ENCODE measurements around the gene KCNQ1. TPM values are rescaled to one million over a fixed set of nuclear protein-coding genes. Genes with fewer than 3 reads are reported as not detected.

KCNQ1 gene
- total and polyA plus RNA-seq, 2 donors (not counting 3 experiments of a cell fraction or from before 2014, with no cell fraction given): 0.07 to 0.09 TPM

DNA sequence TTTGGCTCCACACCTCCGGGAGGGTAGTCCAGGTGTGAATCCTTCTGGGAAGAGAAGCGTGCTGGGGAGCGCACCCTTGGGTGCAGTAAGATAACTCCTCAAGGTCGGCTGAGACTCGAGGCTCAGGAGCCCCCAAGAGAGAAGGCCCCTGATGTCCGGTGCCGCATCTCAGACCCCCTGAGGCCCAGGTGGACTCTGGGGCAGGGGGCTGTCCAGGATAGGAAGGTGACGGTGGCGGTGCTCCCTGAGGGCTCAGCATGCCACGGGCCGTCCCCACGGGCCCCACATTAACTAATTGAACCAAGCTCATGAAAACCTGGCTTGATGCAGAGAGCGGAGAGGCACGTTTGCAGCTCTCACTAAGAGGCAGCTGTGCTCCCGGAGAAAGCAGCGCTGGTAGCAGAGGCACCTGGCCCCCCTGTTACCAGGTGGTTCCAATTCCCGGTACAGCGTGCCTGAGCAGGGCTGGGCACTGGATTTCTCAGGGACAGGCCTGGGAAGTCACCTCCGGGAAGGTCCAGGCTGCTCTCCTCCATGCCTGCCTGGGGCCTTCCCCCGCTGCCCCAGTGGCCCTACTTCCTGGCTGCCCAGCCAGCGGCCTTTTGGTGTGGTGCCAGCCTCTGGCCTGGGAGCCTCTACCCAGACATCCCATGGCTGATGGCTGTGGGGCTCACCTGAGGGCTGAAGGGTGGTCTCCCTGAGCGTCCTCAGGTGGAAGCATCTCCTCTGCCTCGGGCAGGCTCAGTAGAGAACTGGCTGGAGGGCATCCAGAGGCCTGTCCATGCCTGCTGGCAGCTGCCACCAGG lies 1.1 kb downstream of the KCNQ1 start:
- no peaks in the 10 kb centered on the region for H3K79me2 ChIP-seq (ENCODE audit: control insufficient read depth, insufficient read depth, low read length)
- no peaks in the 10 kb centered on the region for H3K4me1 ChIP-seq (ENCODE audit: control insufficient read depth, extremely low read depth, insufficient read depth, low read length)
- no peaks in the 10 kb centered on the region for H4K20me1 ChIP-seq (replicated peaks; ENCODE audit: control insufficient read depth, extremely low read depth, insufficient read depth, low read length)
- no peak for FAIRE-seq
- BruUV-seq (replicated peaks): no TSS peak
- ChIA-PET CTCF (interaction anchor here (1.6 kb wide), 1 partner anchor 86 kb away, joined by 7 read pairs; no protein-coding TSS in a partner anchor), POLR2A (no interaction called here)
- no peak overlapping the region for H3K9ac ChIP-seq (replicated peaks; ENCODE audit: extremely low read depth, insufficient read depth, low read length)
- no peak overlapping the region for H3K4me3 ChIP-seq (replicated peaks in 1 of 3; ENCODE audit: insufficient read depth in 1 of 3, low read depth in 1 of 3, low read length in 3 of 3)
- no peak overlapping the region for H3K4me2 ChIP-seq (ENCODE audit: insufficient read depth, low read length)
- no peak overlapping the region for H3K27ac ChIP-seq (ENCODE audit: insufficient read depth, low read depth, low read length)
- intact Hi-C loops (cut with micrococcal nuclease): no loop called here
- no peak overlapping the region for H2AFZ ChIP-seq (ENCODE audit: low read depth, low read length)
- H3K27me3 ChIP-seq (ENCODE audit: control insufficient read depth in 2 of 2, insufficient read depth in 2 of 2, low read length in 2 of 2): peaks cover 9 to 11% of the 10 kb centered on the region in 2 experiments
- TF ChIP-seq, protein P1, sequence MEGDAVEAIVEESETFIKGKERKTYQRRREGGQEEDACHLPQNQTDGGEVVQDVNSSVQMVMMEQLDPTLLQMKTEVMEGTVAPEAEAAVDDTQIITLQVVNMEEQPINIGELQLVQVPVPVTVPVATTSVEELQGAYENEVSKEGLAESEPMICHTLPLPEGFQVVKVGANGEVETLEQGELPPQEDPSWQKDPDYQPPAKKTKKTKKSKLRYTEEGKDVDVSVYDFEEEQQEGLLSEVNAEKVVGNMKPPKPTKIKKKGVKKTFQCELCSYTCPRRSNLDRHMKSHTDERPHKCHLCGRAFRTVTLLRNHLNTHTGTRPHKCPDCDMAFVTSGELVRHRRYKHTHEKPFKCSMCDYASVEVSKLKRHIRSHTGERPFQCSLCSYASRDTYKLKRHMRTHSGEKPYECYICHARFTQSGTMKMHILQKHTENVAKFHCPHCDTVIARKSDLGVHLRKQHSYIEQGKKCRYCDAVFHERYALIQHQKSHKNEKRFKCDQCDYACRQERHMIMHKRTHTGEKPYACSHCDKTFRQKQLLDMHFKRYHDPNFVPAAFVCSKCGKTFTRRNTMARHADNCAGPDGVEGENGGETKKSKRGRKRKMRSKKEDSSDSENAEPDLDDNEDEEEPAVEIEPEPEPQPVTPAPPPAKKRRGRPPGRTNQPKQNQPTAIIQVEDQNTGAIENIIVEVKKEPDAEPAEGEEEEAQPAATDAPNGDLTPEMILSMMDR (IDR thresholded peaks at IDR 0.05; ENCODE audit: extremely low read depth in 1 of 2, insufficient read depth in 1 of 2, low read depth in 1 of 2, low read length in 2 of 2): no peak
- DNase-seq (ENCODE audit: low read depth, low spot score): no peak
- dilution Hi-C loops (cut with MboI; ENCODE audit: extremely low pct_ligation_motif_present, low sequenced_read_pairs): no loop called here
- H3K9me3 ChIP-seq (replicated peaks; ENCODE audit: control insufficient read depth, insufficient read depth, low read length): no peaks in the 10 kb centered on the region
- H3K36me3 ChIP-seq (ENCODE audit: control insufficient read depth in 2 of 2, extremely low read depth in 1 of 2, insufficient read depth in 2 of 2, low read length in 2 of 2): no peaks in the 10 kb centered on the region
- no peaks in the 10 kb centered on the region for H3K9me1 ChIP-seq (replicated peaks; ENCODE audit: control insufficient read depth, extremely low read depth, insufficient read depth, low read length)

DNA sequence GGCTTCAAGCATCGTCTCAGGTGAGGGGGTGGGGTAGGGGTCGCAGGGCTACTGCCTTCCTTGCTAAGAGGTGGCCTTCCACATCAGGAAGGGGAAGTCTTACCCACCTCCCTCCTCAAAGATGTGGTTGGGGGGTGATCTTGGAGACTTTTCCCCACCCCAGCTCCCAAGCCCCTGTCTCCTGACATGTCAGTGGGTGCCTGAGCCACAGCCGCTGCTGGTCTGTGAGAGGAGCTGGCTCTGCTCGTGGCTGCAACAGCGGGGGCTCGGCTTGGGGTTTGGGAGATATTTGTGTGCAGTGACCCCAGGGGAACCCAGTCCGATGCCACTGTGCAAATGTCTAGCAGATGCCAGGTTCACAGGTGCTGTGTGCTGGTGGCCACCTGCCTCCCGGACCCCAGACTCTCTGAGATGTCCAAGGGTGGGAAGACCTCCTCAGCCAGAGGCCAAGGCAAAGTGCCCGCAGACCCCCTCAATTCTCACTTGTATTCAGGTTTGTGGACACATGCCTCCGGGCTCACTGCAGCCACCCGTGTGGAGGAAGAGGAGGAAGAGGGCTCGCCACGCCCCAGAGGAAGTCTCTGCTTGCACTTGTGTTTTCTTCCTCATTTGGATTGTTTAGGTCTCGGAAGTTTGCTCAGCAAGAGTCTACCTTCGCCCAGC lies 1.9 kb downstream of the KCNQ1 start:
- no peaks in the 10 kb centered on the region for H3K36me3 ChIP-seq (ENCODE audit: control insufficient read depth in 2 of 2, extremely low read depth in 1 of 2, insufficient read depth in 2 of 2, low read length in 2 of 2)
- H3K79me2 ChIP-seq (ENCODE audit: control insufficient read depth, insufficient read depth, low read length): no peaks in the 10 kb centered on the region
- H3K4me1 ChIP-seq (ENCODE audit: control insufficient read depth, extremely low read depth, insufficient read depth, low read length): no peaks in the 10 kb centered on the region
- no peaks in the 10 kb centered on the region for H4K20me1 ChIP-seq (replicated peaks; ENCODE audit: control insufficient read depth, extremely low read depth, insufficient read depth, low read length)
- DNase-seq (ENCODE audit: low read depth, low spot score) (no peak), FAIRE-seq (no peak)
- no peak overlapping the region for H3K4me2 ChIP-seq (ENCODE audit: insufficient read depth, low read length)
- CTCF ChIA-PET: interaction anchor here (1.0 kb wide), 1 partner anchor 27 kb away, joined by 3 read pairs; no protein-coding TSS in a partner anchor
- H3K27me3 ChIP-seq (ENCODE audit: control insufficient read depth in 2 of 2, insufficient read depth in 2 of 2, low read length in 2 of 2): peaks cover 9 to 11% of the 10 kb centered on the region in 2 experiments
- no peaks in the 10 kb centered on the region for H3K9me1 ChIP-seq (replicated peaks; ENCODE audit: control insufficient read depth, extremely low read depth, insufficient read depth, low read length)
- no TSS peak for BruUV-seq (replicated peaks)
- intact Hi-C loops (cut with micrococcal nuclease) (no loop called here), dilution Hi-C loops (cut with MboI; ENCODE audit: extremely low pct_ligation_motif_present, low sequenced_read_pairs) (no loop called here)
- H2AFZ ChIP-seq (ENCODE audit: low read depth, low read length): no peak overlapping the region
- H3K9ac ChIP-seq (replicated peaks; ENCODE audit: extremely low read depth, insufficient read depth, low read length): no peak overlapping the region
- POLR2A ChIA-PET: no interaction called here
- H3K9me3 ChIP-seq (replicated peaks; ENCODE audit: control insufficient read depth, insufficient read depth, low read length): no peaks in the 10 kb centered on the region
- TF ChIP-seq FOS (IDR thresholded peaks at IDR 0.05; ENCODE audit: borderline replicate concordance, insufficient read depth, low read length) (no peak), GATA2 (IDR thresholded peaks at IDR 0.05; ENCODE audit: insufficient read depth, insufficient read length, low read depth, low read length) (no peak), MAX (IDR thresholded peaks at IDR 0.05; ENCODE audit: insufficient read depth, insufficient read length) (no peak), MYC (IDR thresholded peaks at IDR 0.05; ENCODE audit: low read depth, low read length) (no peak), POLR2AphosphoS5 (IDR thresholded peaks at IDR 0.05; ENCODE audit: insufficient read depth, low read depth, low read length) (no peak), POLR2A (IDR thresholded peaks at IDR 0.05; ENCODE audit: low read depth, low read length) (no peak), EZH2 (IDR thresholded peaks at IDR 0.05; ENCODE audit: borderline replicate concordance, low read depth, low read length, severe bottlenecking) (no peak)
- TF ChIP-seq, protein P1 (IDR thresholded peaks at IDR 0.05; ENCODE audit: extremely low read depth in 1 of 2, insufficient read depth in 1 of 2, low read depth in 1 of 2, low read length in 2 of 2): no peak
- H3K27ac ChIP-seq (ENCODE audit: insufficient read depth, low read depth, low read length): no peak overlapping the region
- no peak overlapping the region for H3K4me3 ChIP-seq (replicated peaks in 1 of 3; ENCODE audit: insufficient read depth in 1 of 3, low read depth in 1 of 3, low read length in 3 of 3)
